Right atrium auricular region (tissue), 2 donors: ENCODE measurements around the gene MLLT3. TPM values are rescaled to one million over a fixed set of nuclear protein-coding genes. Genes with fewer than 3 reads are reported as not detected.
"Not testable (repeated sequence)": the region's sequence is repeated elsewhere in the genome, so short reads cannot be mapped to it uniquely, and the experiment has no call there.

Experiments
- DNase-seq: peaks from one replicate; pipeline ENCODE4 v3.0.0-alpha.2; 2019; ENCODE audit warnings: low spot score
- H3K27ac ChIP-seq, 2 donors: fragments of 200-600 bp; sonication (generic); 1 replicate in 1 of 2; 2 replicates in 1 of 2; pipeline ENCODE4 v1.5.1; 2016 to 2019
- H3K27me3 ChIP-seq, 2 donors: fragments of 200-600 bp; sonication (generic); one replicate each; pipeline versions ENCODE4 v1.5.1 to v1.6.0; 2017 to 2019
- H3K36me3 ChIP-seq: fragments of 200-600 bp; sonication (generic); one replicate; pipeline ENCODE4 v1.5.1; 2016
- H3K4me1 ChIP-seq, 2 donors: fragments of 200-600 bp; sonication (generic); one replicate each; pipeline versions ENCODE4 v1.5.1 to v1.6.0; 2017 to 2019
- H3K4me3 ChIP-seq, 2 donors: fragments of 200-600 bp; sonication (generic); 1 replicate in 1 of 2; 2 replicates in 1 of 2; pipeline ENCODE4 v1.5.1; 2017 to 2019; ENCODE audit warnings: mild to moderate bottlenecking in 1 of 2, moderate library complexity in 1 of 2
- H3K9me3 ChIP-seq, 2 donors: fragments of 200-600 bp; sonication (generic); one replicate each; pipeline ENCODE4 v1.5.1; 2019
- total RNA-seq, 2 donors: library from RNA; depleted of rRNA; stranded (reverse); fragments of >200 nt; gene quantifications; one replicate each; pipeline ENCODE4 v1.1.0, GENCODE V29; 2016
- TF ChIP-seq, protein P1 (sequence below), 2 donors: fragments of 200-600 bp; sonication (generic); IDR thresholded peaks; one replicate each; pipeline ENCODE4 v1.5.1; 2019; ENCODE audit warnings: antibody characterized with exemption in 2 of 2

The MLLT3 gene
- total RNA-seq, 2 donors from 2014 or later, result 5.3 to 7.6 TPM

GRCh38 chr9:20592673-20593072, 29.6 kb downstream of the MLLT3 start:
- Histone ChIP-seq H3K9me3 (no peaks in the 10 kb centered on the region), H3K4me3 (no peak overlapping the region), H3K27me3 (no peaks in the 10 kb centered on the region), H3K27ac (no peak overlapping the region), H3K36me3 (no peaks in the 10 kb centered on the region), H3K4me1 (no peaks in the 10 kb centered on the region)
- TF ChIP-seq, protein P1, sequence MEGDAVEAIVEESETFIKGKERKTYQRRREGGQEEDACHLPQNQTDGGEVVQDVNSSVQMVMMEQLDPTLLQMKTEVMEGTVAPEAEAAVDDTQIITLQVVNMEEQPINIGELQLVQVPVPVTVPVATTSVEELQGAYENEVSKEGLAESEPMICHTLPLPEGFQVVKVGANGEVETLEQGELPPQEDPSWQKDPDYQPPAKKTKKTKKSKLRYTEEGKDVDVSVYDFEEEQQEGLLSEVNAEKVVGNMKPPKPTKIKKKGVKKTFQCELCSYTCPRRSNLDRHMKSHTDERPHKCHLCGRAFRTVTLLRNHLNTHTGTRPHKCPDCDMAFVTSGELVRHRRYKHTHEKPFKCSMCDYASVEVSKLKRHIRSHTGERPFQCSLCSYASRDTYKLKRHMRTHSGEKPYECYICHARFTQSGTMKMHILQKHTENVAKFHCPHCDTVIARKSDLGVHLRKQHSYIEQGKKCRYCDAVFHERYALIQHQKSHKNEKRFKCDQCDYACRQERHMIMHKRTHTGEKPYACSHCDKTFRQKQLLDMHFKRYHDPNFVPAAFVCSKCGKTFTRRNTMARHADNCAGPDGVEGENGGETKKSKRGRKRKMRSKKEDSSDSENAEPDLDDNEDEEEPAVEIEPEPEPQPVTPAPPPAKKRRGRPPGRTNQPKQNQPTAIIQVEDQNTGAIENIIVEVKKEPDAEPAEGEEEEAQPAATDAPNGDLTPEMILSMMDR (IDR thresholded peaks at IDR 0.05), result no peak
- no peak for DNase-seq

DNA sequence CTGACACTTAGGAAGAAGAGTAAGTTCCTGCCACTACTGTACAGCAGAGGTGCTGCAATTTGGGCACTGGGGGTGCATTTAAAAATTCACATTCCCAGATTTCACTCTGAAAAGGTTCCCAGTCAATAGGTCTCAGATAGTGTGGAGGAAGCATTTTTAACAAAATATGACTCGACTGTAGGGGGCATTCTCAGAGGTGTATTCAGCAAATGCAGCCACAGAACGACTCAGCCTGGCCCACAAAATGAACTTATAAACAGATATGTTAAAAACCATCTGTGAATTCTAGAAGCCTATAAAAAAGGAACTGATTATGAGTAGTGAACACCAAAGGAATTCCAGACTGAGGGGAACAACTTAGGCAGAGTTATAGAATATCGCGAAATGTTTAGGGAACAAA, 31.1 kb downstream of the MLLT3 start:
- Histone ChIP-seq H3K27ac (no peak overlapping the region), H3K4me3 (no peak overlapping the region), H3K27me3 (no peaks in the 10 kb centered on the region), H3K36me3 (no peaks in the 10 kb centered on the region), H3K9me3 (no peaks in the 10 kb centered on the region), H3K4me1 (no peaks in the 10 kb centered on the region)
- TF ChIP-seq, protein P1 (IDR thresholded peaks at IDR 0.05), result no peak
- no peak for DNase-seq

- Histone ChIP-seq H3K27me3 (no peaks in the 10 kb centered on the region), H3K27ac (no peak overlapping the region), H3K9me3 (no peaks in the 10 kb centered on the region), H3K4me1 (no peaks in the 10 kb centered on the region), H3K4me3 (no peak overlapping the region), H3K36me3 (no peaks in the 10 kb centered on the region)
- DNase-seq, result no peak
- TF ChIP-seq, protein P1 (IDR thresholded peaks at IDR 0.05), result no peak
Measured at GRCh38 chr9:20584968-20585643, 37.2 kb downstream of the MLLT3 start.

DNA sequence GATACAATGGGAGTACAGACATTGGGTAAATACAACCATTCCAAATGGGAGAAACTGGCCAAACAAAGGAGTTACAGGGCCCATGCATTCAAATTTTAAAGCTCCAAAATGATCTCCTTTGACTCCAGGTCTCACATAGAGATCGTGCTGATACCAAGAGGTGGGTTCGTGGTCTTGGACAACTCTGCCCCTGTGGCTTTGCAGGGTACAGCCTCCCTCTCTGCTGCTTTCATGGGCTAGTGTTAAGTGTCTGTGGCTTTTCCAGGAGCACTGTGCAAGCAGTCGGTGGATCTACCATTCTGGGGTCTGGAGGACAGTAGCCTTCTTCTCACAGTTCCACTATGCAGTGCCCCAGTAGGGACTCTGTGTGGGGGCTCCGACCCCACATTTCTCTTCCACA, 39.2 kb downstream of the MLLT3 start:
- H3K4me3 ChIP-seq, H3K4me1 ChIP-seq, H3K36me3 ChIP-seq, DNase-seq, H3K27me3 ChIP-seq, H3K9me3 ChIP-seq, H3K27ac ChIP-seq: not testable (repeated sequence)

GRCh38 chr9:20582150-20582549, 40.1 kb downstream of the MLLT3 start:
- TF ChIP-seq, protein P1 (IDR thresholded peaks at IDR 0.05), result no peak
- Histone ChIP-seq H3K9me3 (no peaks in the 10 kb centered on the region), H3K27me3 (no peaks in the 10 kb centered on the region), H3K36me3 (no peaks in the 10 kb centered on the region), H3K4me1 (no peaks in the 10 kb centered on the region), H3K27ac (no peak overlapping the region), H3K4me3 (no peak overlapping the region)
- DNase-seq, result no peak

DNA sequence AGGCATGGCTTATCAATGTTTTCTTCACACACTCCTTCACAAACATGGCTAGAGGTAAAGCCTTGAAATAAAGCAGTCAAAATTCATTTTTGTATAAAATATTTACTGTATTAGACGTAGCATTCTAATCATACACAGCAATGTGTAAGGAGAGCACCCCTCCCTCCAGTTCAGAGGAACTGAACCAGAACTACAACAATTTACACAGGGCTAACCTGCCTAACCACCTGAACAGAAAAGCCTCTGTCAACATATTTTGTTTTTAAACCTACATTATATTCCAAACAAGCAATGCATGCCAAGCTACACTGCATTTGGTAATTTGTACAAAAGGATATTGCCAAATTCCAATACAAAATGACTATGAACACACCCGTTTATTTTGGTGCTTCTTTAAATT, 41.6 kb downstream of the MLLT3 start:
- Histone ChIP-seq H3K9me3 (peaks cover 0 to 8% of the 10 kb centered on the region in 2 donors), H3K27ac (no peak overlapping the region), H3K36me3 (no peaks in the 10 kb centered on the region), H3K4me1 (no peaks in the 10 kb centered on the region), H3K27me3 (no peaks in the 10 kb centered on the region), H3K4me3 (no peak overlapping the region)
- TF ChIP-seq, protein P1 (IDR thresholded peaks at IDR 0.05), result no peak
- DNase-seq, result no peak
